Glomerular visceral epithelial cell (primary cell): ENCODE measurements around the gene NPIPA1.
"Not testable (repeated sequence)": the region's sequence is repeated elsewhere in the genome, so short reads cannot be mapped to it uniquely, and the experiment has no call there.

Source experiments
- DNase-seq: peaks from one replicate; pipeline ENCODE4 v3.0.0-alpha.2; 2016; ENCODE audit errors: extremely low spot score

NPIPA1 gene

GRCh38 chr16:14937143-14937542 is at the start of gene NPIPA1:
Gene NPIPA1 (plus strand): TSS chr16:14937443. CDS start chr16:14937443, 0 bp downstream.
- DNase-seq = not testable (repeated sequence)

GRCh38 chr16:14892111-14892510 is 45.1 kb upstream of the NPIPA1 start:
- not testable (repeated sequence) for DNase-seq

DNA sequence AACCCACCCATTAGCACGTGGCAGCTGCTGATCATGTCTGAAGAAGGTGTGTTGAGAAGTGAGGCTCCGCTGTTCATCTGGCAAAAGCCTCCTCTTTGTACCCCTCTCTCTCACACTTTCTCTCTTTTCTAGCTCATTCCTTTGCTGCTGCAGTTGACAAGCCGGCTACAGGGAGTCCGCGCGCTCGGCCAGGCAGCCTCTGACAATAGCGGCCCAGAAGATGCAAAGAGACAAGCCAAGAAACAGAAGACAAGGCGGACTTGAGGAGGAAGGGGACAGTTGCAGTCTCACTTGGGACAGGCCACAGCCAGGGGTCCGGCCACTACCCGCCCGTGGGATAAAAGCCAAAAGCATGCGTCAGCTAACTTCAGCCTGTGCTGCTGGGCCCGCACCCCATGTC is 41.9 kb upstream of the NPIPA1 start:
- not testable (repeated sequence) for DNase-seq

DNA sequence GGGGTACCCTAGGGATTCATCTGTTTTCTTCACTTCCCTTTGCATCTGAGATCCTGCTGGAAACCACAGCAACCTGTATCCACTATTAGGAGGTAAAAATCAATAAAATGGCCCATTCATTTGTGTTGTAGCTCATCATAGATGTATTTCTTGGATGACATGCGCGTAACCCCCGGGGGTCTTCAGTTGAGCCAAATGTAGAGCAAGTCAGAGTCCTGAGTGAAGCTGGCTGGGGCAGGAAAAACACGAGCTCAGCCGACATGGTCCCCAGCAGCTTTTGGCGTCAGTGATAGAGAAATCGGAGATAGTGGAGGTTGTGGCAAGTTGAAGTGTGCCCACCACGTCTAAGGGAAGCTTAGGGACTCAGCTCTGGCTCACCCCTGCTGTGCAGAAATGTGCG is 41.2 kb upstream of the NPIPA1 start:
- not testable (repeated sequence) for DNase-seq

DNA sequence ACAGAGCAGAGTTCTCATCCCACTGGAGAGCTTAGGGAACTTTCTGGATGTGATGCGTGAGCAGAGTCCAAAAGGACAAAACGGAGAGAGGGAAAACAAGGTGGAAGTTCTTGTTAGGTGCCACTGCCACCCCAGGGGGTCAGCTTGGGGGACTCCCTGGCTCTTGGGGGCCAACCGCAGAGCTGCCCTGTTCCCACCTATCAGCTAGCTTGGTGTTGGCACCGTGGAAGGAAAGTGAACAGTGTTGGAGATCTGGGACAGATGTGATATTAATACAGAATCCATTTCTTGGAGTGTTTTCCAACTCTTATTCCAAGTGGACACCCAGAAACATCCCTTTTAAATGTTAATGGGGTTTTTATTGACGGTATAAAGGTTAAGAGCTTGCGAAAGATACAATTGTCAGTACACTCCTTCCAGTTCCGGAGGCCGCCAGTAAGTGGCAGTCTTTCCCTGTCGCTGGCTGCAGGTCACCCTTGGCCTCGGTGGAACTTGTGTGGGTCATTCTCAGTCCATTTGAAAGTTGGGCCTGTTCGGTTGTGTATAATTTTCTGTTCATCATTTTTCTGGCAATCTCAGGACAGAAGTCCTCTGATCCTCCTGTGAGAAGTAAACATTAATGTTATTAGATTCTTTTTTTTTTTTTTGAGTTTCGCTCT is 40.1 kb upstream of the NPIPA1 start:
- not testable (repeated sequence) for DNase-seq

DNA sequence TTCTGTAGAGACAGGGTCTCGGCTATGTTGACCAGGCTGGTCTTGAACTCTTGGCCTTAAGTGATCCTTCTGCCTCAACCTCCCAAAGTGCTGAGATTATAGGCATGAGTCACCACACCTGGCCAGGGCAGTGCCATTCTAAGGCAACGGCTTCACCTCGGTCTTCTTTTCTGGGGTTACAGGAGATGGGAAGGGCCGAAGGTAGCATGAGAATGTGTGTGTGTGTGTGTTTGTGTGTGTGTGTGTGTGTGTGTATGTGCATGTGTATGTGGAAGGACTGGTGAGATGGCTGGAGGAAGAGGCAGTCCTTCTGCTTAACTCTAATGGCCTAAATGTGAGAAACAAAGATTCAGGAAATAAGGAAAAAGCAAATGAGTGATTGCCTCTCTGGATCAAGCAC is 39.1 kb upstream of the NPIPA1 start:
- DNase-seq = not testable (repeated sequence)

DNA sequence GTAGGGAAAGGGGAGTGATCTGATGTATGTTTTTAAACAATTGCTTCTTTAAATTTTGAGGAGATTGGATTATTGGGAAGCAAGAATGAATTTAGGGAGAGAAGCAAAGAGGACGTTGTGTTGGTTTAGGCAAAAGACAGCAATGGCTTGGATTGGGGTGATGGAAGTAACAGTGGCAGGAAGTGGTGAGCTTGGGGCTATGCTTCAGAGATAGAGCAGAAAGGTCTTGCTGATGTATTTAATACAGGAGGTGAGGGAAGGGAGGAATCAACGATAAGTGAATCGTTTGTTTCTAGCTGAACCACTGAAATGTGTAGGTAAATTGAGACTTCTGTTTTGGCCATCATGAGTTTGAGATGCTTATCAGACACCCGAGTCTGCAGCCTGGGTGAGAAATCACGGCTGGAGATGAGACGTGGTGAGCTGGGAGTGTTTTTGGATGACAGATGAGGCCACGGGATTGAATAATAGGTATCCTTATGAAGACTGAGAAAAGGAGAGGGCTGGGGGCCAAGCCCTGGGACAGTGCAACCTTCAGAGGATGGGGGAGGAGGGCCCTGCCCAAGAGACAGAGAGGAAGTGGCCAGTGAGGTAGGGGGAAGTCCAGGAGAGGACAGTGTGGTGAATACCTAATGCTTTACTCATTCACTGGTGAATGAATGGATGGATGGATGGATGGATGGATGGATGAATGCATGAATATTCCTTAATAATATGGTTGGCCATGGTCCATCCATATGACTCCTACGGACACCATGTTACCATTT is 33.9 kb upstream of the NPIPA1 start:
- peak; percentile 42 for DNase-seq

DNA sequence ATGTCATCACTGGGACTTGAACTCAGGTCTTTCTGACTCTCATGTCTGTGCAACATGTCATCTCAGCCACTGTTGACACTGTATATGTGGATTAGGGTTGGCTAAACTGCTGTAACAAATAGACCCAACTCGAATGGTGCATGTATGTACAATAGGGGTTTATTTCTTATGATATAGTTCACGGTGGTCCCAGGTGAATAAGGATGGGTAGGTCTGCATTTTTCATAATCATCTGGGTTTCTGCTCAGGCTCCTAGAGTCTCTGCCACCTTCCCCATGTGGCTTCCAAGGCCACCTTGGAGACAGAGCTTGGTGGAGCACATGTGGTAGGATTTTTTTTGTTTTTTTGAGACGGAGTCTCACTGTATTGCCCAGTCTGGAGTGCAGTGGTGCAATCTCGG is 27.5 kb upstream of the NPIPA1 start:
- DNase-seq = not testable (repeated sequence)

DNA sequence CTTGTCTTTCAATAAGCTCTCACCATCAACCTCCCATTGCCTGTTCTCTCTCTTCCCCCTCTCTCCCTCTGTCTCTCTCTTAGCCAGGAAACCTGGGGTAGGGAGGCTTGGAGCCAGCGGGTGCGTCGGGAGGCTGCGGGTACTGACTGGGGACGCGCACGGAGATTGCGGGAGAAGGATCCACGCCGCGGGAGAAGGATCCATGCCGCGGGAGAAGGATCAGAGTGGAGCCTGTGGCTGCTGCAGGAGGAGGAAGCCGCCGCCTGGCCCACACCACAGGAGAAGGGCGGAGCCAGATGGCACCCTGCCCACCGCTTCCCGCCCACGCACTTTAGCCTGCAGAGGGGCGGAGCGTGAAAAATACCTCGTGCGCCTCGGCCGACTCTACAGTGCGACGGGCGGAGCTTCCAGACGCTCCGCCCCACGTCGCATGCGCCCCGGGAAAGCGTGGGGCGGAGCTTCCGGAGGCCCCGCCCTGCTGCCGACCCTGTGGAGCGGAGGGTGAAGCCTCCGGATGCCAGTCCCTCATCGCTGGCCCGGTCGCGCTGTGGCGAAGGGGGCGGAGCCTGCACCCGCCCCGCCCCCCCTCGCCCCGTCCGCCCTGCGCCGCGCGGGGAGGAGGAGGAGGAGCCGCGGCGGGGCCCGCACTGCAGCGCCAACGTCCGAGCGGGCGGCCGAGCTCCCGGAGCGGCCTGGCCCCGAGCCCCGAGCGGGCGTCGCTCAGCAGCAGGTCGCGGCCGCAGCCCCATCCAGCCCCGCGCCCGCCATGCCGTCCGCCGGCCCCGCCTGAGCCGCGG is 26.2 kb upstream of the NPIPA1 start:
- DNase-seq = not testable (repeated sequence)

GRCh38 chr16:14911954-14912353 is 25.3 kb upstream of the NPIPA1 start:
- not testable (repeated sequence) for DNase-seq

DNA sequence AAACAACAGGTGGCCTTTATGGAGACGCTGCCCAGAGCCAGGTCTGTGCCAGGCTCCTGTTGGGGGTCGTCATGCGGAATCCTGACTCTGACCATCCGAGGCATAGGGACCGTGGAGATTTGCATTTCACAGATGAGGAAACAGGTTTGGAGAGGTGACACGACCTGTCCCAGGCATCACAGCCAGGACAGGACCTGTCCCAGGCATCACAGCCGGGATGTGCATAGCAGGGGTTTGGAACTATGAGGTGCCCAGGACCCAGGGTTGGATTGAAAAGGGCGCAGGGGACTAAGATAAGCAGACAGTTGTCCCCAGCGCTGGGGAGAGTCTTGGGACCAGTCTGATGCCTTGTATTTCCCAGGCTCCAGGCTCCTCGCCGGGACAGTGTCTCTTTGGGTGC is 24.7 kb upstream of the NPIPA1 start:
- not testable (repeated sequence) for DNase-seq

- not testable (repeated sequence) for DNase-seq
Measured at GRCh38 chr16:14918504-14918903, 18.7 kb upstream of the NPIPA1 start.

GRCh38 chr16:14919837-14920600 is 17.2 kb upstream of the NPIPA1 start:
- DNase-seq = not testable (repeated sequence)

DNA sequence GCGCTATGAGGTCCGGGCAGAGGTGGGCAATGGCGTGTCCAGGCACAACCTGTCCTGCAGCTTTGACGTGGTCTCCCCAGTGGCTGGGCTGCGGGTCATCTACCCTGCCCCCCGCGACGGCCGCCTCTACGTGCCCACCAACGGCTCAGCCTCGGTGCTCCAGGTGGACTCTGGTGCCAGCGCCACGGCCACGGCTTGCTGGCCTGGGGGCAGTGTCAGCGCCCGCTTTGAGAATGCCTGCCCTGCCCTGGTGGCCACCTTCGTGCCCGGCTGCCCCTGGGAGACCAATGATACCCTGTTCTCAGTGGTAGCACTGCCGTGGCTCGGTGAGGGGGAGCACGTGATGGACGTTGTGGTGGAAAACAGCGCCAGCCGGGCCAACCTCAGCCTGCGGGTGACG is 15.0 kb upstream of the NPIPA1 start:
- not testable (repeated sequence) for DNase-seq

- DNase-seq = not testable (repeated sequence)
Measured at GRCh38 chr16:14922968-14923367, 14.3 kb upstream of the NPIPA1 start.

DNA sequence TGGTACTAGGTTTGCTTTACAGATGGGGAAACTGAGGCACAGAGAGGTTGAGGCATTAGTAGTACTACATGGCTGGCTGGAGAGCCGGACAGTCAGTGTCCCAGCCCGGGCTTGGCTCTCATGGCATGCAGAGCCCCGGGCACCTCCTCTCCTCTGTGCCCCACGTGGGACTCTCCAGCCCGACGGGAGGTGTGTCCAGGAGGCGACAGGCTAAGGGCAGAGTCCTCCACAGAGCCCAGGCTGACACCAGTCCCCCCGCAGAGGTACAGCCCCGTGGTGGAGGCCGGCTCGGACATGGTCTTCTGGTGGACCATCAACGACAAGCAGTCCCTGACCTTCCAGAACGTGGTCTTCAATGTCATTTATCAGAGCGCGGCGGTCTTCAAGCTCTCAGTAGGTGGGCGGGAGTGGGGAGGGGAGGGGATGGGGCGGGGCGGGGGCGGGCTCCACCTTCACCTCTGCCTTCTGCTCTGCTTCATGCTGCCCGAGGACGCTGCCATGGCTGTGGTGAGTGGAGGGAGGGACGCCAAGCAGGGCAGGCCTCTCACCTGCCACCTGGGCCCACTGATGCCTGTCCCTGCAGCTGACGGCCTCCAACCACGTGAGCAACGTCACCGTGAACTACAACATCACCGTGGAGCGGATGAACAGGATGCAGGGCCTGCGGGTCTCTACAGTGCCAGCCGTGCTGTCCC is 13.7 kb upstream of the NPIPA1 start:
- not testable (repeated sequence) for DNase-seq

- DNase-seq = not testable (repeated sequence)
Measured at GRCh38 chr16:14924359-14924758, 12.9 kb upstream of the NPIPA1 start.

GRCh38 chr16:14924982-14925381 is 12.3 kb upstream of the NPIPA1 start:
- not testable (repeated sequence) for DNase-seq

GRCh38 chr16:14928064-14928714 is 9.1 kb upstream of the NPIPA1 start:
- not testable (repeated sequence) for DNase-seq

- not testable (repeated sequence) for DNase-seq
Measured at GRCh38 chr16:14929176-14929575, 8.1 kb upstream of the NPIPA1 start.
